Transverse colon (tissue), 4 donors: ENCODE results near the gene FNBP1L. TPM values are rescaled to one million over a fixed set of nuclear protein-coding genes. Genes with fewer than 3 reads are reported as not detected.

Experiments used
- DNase-seq: peaks from one replicate; pipeline ENCODE4 v3.0.0-alpha.2; 2019
- H3K27ac ChIP-seq, 4 donors: fragments of 200-600 bp; sonication (generic); 2 replicates each; pipeline ENCODE4 v1.5.1; 2016 to 2018; ENCODE audit warnings: inconsistent platforms in 4 of 4
- H3K27me3 ChIP-seq: fragments of 200-600 bp; sonication (generic); 2 replicates; pipeline ENCODE4 v1.5.1; 2017; ENCODE audit warnings: inconsistent platforms
- H3K36me3 ChIP-seq, 4 donors: fragments of 200-600 bp; sonication (generic); 2 replicates each; pipeline ENCODE4 v1.5.1; 2017 to 2019; ENCODE audit warnings: inconsistent platforms in 4 of 4
- H3K4me1 ChIP-seq, 4 donors: fragments of 200-600 bp; sonication (generic); 2 replicates each; pipeline ENCODE4 v1.5.1; 2017 to 2020; ENCODE audit warnings: inconsistent platforms in 4 of 4
- H3K4me3 ChIP-seq, 4 donors: fragments of 200-600 bp; sonication (generic); 1 replicate in 1 of 4; 2 replicates in 3 of 4; pipeline versions ENCODE4 v1.5.1 to v1.6.1; 2017 to 2019; ENCODE audit warnings: inconsistent platforms in 4 of 4
- H3K9me3 ChIP-seq, 2 donors: fragments of 200-600 bp; sonication (generic); 2 replicates each; pipeline ENCODE4 v1.5.1; 2017 to 2019; ENCODE audit warnings: inconsistent platforms in 2 of 2
- EP300 ChIP-seq: sonication (generic); formaldehyde crosslinking; IDR thresholded peaks from one replicate; pipeline ENCODE4 v1.6.1; 2017; ENCODE audit warnings: antibody characterized with exemption, low read depth
- POLR2A ChIP-seq: fragments of 450-650 bp; IDR thresholded peaks from one replicate; pipeline ENCODE4 v1.6.1; 2016; ENCODE audit warnings: antibody characterized with exemption, mild to moderate bottlenecking, moderate library complexity
- POLR2AphosphoS5 ChIP-seq, 3 donors: sonication (generic); formaldehyde crosslinking; IDR thresholded peaks; one replicate each; pipeline ENCODE4 v1.6.1; 2016; ENCODE audit warnings: antibody characterized with exemption in 3 of 3
- WGBS, 2 donors: methylation state at CpG; one replicate each; pipeline ENCODE4 v1.1.5; 2018; ENCODE audit warnings: low coverage in 1 of 2; 5-methylcytosine and 5-hydroxymethylcytosine counted together
- in situ Hi-C, 4 donors: fragments of 200-750 bp; cut with MboI; loops; one replicate each; pipeline versions ENCODE4 v1.15.0 to v1.15.1; 2017; ENCODE audit warnings: low sequenced_read_pairs in 3 of 4, low pct_ligation_motif_present in 1 of 4, low pct_unique_long_range_greater_than_20kb in 1 of 4
- intact Hi-C: fragments of 100-400 bp; cut with DNase I; formaldehyde crosslinking; loops from one replicate; pipeline ENCODE4 v1.15.1; 2023; ENCODE audit warnings: low total_unique reads
- total RNA-seq, 4 donors: library from RNA; depleted of rRNA; stranded (reverse); fragments of >200 nt; gene quantifications; one replicate each; pipeline ENCODE4 v1.1.0, GENCODE V29; 2016
- TF ChIP-seq, protein P1 (sequence below), 5 experiments: fragments of 200-600 bp in 3 of 5; fragments of 450-650 bp in 2 of 5; sonication (generic) in 3 of 5; IDR thresholded peaks; 1 replicate in 2 of 5; 2 replicates in 3 of 5; pipeline ENCODE4 v1.5.1; 2016 to 2017; ENCODE audit warnings: antibody characterized with exemption in 5 of 5, inconsistent platforms in 3 of 5, mild to moderate bottlenecking in 2 of 5, moderate library complexity in 1 of 5

The FNBP1L gene
- total RNA-seq, 4 donors from 2014 or later = 31.0 to 69.4 (median 49.0) TPM

DNA sequence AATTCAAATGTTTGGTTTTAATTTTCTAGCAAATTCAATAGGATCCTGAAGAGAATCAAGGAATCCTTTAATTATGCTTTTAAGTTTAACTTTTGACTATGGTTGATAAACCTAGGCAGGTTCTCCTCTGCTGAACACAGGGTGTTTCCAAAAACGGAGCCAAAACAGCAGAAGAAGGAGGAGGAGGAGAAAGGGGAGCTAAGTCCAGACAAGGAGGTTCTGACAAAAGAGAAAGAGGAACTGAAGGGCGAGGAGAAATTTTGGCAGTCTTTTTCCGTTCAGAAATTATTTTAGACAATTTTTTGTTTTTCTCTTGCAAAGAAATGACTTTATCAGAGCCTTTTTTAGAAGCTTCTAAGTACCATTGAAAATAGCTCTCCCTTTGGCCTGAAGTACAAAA, 33.2 kb upstream of the FNBP1L start:
- in situ Hi-C loops (loop anchor here in 1 of 4 donors (10.0 kb wide), 1 partner anchor 110 kb away; no protein-coding TSS in a partner anchor), intact Hi-C loops (no loop called here)
- no peak overlapping the region for H3K4me3 ChIP-seq
- no peak for DNase-seq
- H3K36me3 ChIP-seq = no peaks in the 10 kb centered on the region
- H3K4me1 ChIP-seq = no peaks in the 10 kb centered on the region
- no peaks in the 10 kb centered on the region for H3K27me3 ChIP-seq
- no peaks in the 10 kb centered on the region for H3K9me3 ChIP-seq
- no peak overlapping the region for H3K27ac ChIP-seq
- TF ChIP-seq POLR2A = no peak
- TF ChIP-seq, protein P1, sequence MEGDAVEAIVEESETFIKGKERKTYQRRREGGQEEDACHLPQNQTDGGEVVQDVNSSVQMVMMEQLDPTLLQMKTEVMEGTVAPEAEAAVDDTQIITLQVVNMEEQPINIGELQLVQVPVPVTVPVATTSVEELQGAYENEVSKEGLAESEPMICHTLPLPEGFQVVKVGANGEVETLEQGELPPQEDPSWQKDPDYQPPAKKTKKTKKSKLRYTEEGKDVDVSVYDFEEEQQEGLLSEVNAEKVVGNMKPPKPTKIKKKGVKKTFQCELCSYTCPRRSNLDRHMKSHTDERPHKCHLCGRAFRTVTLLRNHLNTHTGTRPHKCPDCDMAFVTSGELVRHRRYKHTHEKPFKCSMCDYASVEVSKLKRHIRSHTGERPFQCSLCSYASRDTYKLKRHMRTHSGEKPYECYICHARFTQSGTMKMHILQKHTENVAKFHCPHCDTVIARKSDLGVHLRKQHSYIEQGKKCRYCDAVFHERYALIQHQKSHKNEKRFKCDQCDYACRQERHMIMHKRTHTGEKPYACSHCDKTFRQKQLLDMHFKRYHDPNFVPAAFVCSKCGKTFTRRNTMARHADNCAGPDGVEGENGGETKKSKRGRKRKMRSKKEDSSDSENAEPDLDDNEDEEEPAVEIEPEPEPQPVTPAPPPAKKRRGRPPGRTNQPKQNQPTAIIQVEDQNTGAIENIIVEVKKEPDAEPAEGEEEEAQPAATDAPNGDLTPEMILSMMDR (IDR thresholded peaks at IDR 0.05) = no peak
- no peak for TF ChIP-seq EP300
- TF ChIP-seq POLR2AphosphoS5 (IDR thresholded peaks at IDR 0.05) = no peak
- WGBS, 2 donors = 48 to 64% methylated on average over 3 of the region's 3 CpGs

DNA sequence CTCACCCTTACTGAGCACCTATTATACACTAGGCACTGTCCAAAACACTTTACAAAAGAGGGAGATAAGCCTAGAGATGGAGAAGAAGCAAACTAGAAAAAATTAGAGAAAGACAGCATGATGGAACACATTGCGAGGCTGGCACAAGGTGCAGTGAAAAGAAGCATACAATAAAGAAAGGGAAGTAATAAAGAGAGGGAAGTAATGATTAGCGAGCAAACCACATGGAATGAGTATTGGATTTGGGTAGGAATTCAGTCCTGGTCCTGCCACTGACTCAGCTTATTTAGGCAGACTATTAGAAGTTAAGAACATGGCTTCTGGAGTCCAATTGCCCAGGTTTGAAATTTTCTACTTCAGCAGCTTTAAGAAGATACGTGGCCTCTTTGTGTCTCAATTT, 32.6 kb upstream of the FNBP1L start:
- WGBS, 2 donors = 78 to 85% methylated on average over 3 of the region's 3 CpGs

GRCh38 chr1:93416183-93416582, 31.7 kb upstream of the FNBP1L start:
- Histone ChIP-seq H3K9me3 (no peaks in the 10 kb centered on the region), H3K4me1 (no peaks in the 10 kb centered on the region), H3K27ac (no peak overlapping the region), H3K4me3 (no peak overlapping the region), H3K27me3 (no peaks in the 10 kb centered on the region), H3K36me3 (no peaks in the 10 kb centered on the region)
- WGBS, 2 donors = 86 to 98% methylated on average over 1 to 2 of the region's 2 CpGs
- in situ Hi-C loops = loop anchor here in 1 of 4 donors (10.0 kb wide), 1 partner anchor 111 kb away; no protein-coding TSS in a partner anchor
- intact Hi-C loops = no loop called here
- DNase-seq = no peak
- TF ChIP-seq, protein P1 (IDR thresholded peaks at IDR 0.05) = no peak
- TF ChIP-seq EP300 (no peak), POLR2AphosphoS5 (IDR thresholded peaks at IDR 0.05) (no peak), POLR2A (no peak)

More for the DNA sequence above, 32.6 kb upstream of the FNBP1L start:
- TF ChIP-seq, protein P1 (IDR thresholded peaks at IDR 0.05) = no peak
- no peak for TF ChIP-seq EP300
- no peak for TF ChIP-seq POLR2AphosphoS5 (IDR thresholded peaks at IDR 0.05)
- no peak for TF ChIP-seq POLR2A
- Histone ChIP-seq H3K27me3 (no peaks in the 10 kb centered on the region), H3K27ac (no peak overlapping the region), H3K4me3 (no peak overlapping the region), H3K36me3 (no peaks in the 10 kb centered on the region), H3K9me3 (no peaks in the 10 kb centered on the region), H3K4me1 (no peaks in the 10 kb centered on the region)
- no peak for DNase-seq
- in situ Hi-C loops = loop anchor here in 1 of 4 donors (10.0 kb wide), 1 partner anchor 110 kb away; no protein-coding TSS in a partner anchor
- intact Hi-C loops = no loop called here

DNA sequence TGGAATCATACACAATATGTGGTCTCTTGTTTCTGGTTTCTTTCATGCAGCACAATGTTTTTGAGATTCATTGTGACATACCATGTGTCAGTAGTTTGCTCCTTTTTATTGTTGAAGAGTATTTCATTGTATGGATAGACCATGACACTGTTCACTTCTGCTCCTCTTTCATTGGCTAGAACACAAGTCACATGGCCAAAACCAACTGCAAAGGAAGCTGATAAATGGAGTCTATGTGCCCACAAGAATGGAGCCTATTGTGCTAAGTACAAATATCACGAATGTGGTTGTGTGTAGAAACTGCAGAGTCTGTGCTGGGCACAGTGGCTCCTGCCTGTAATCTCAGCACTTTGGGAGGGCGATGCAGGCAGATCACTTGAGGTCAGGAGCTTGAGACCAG, 28.6 kb upstream of the FNBP1L start:
- TF ChIP-seq EP300 = no peak
- TF ChIP-seq POLR2AphosphoS5 (IDR thresholded peaks at IDR 0.05) = no peak
- TF ChIP-seq POLR2A = no peak
- TF ChIP-seq, protein P1 (IDR thresholded peaks at IDR 0.05) = no peak
- intact Hi-C loops = no loop called here
- Histone ChIP-seq H3K9me3 (no peaks in the 10 kb centered on the region), H3K4me1 (no peaks in the 10 kb centered on the region), H3K4me3 (no peak overlapping the region), H3K27me3 (no peaks in the 10 kb centered on the region), H3K27ac (no peak overlapping the region), H3K36me3 (no peaks in the 10 kb centered on the region)
- 85% methylated on average over 2 of the region's 2 CpGs; no CpG with 5 or more reads in 1 of the 2 donors for WGBS, 2 donors
- no peak for DNase-seq
- in situ Hi-C loops = loop anchor here in 1 of 4 donors (10.0 kb wide), 1 partner anchor 115 kb away; no protein-coding TSS in a partner anchor
